ENCODE results near the gene FAM98B. TPM values are rescaled to one million over a fixed set of nuclear protein-coding genes. Genes with fewer than 3 reads are reported as not detected.

FAM98B gene
- total and polyA plus RNA-seq, 2 of the 13 experiments (the other 11 are each of a cell fraction or from before 2014, with no cell fraction given): 3.7 to 4.7 TPM

- peak; percentile 90 for TF ChIP-seq CTCF (CRISPR knock-in tag; IDR thresholded peaks at IDR 0.05)
- 0 out of 2 replicates have a peak, but pooled peaks have one; percentile 25 for TF ChIP-seq HMGXB3 (CRISPR knock-in tag; IDR thresholded peaks at IDR 0.05; ENCODE audit: borderline replicate concordance)
- no peak for TF ChIP-seq JDP2 (CRISPR knock-in tag; IDR thresholded peaks at IDR 0.05; ENCODE audit: borderline replicate concordance)
- peak; percentile 50 for TF ChIP-seq GABPB1 (CRISPR knock-in tag; IDR thresholded peaks at IDR 0.05)
- TF ChIP-seq SRY (CRISPR knock-in tag; IDR thresholded peaks at IDR 0.05): no peak
- TF ChIP-seq GABPA (IDR thresholded peaks at IDR 0.05; ENCODE audit: low read depth, low read length): no peak
- TF ChIP-seq GABPA (CRISPR knock-in tag; IDR thresholded peaks at IDR 0.05; ENCODE audit: low read depth): peak; percentile 59
- TF ChIP-seq MIER3 (CRISPR knock-in tag; IDR thresholded peaks at IDR 0.05; ENCODE audit: borderline replicate concordance): 0 out of 2 replicates have a peak, but pooled peaks have one; percentile 33
- TF ChIP-seq ZMYM4 (CRISPR knock-in tag; IDR thresholded peaks at IDR 0.05): peak; percentile 40; the same call in 1 of the 2 replicates
- 0 out of 2 replicates have a peak, but pooled peaks have one; percentile 21 for TF ChIP-seq SALL1 (CRISPR knock-in tag; IDR thresholded peaks at IDR 0.05)
- TF ChIP-seq MNT (IDR thresholded peaks at IDR 0.05): peak; percentile 22
- no peak for TF ChIP-seq ZNF407 (CRISPR knock-in tag; IDR thresholded peaks at IDR 0.05; ENCODE audit: not compliant biosample characterization)
Observed at GRCh38 chr15:38440353-38441129, 13.4 kb upstream of the FAM98B start (continued).
